ENCODE results near the gene NDOR1.

NDOR1 gene

DNA sequence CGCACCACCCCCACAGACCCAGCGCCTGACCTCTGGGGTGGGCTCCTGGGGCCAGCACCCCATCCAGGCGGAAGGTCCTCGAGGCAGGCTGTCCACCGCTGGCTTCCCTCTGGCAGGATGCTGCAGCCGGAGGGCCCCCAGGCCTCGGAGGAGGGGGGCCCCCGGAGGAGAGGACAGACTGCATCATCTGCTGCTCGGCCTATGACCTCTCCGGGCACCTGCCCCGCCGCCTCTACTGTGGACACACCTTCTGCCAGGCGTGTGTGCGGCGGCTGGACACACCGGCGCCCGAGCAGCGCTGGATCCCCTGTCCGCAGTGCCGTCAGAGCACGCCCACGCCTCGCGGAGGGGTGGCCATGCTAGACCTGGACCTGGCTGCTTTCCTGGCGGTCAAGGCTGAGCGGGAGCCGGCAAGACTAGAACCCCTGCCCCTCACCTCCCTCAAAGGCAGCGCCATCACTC lies 23.0 kb downstream of the NDOR1 start:
- TF ChIP-seq, protein P1, sequence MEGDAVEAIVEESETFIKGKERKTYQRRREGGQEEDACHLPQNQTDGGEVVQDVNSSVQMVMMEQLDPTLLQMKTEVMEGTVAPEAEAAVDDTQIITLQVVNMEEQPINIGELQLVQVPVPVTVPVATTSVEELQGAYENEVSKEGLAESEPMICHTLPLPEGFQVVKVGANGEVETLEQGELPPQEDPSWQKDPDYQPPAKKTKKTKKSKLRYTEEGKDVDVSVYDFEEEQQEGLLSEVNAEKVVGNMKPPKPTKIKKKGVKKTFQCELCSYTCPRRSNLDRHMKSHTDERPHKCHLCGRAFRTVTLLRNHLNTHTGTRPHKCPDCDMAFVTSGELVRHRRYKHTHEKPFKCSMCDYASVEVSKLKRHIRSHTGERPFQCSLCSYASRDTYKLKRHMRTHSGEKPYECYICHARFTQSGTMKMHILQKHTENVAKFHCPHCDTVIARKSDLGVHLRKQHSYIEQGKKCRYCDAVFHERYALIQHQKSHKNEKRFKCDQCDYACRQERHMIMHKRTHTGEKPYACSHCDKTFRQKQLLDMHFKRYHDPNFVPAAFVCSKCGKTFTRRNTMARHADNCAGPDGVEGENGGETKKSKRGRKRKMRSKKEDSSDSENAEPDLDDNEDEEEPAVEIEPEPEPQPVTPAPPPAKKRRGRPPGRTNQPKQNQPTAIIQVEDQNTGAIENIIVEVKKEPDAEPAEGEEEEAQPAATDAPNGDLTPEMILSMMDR (IDR thresholded peaks at IDR 0.05), result no peak

- TF ChIP-seq, protein P1 (IDR thresholded peaks at IDR 0.05), result no peak
These were observed 23.7 kb downstream of the NDOR1 start for GRCh38 chr9:137228968-137229896.

DNA sequence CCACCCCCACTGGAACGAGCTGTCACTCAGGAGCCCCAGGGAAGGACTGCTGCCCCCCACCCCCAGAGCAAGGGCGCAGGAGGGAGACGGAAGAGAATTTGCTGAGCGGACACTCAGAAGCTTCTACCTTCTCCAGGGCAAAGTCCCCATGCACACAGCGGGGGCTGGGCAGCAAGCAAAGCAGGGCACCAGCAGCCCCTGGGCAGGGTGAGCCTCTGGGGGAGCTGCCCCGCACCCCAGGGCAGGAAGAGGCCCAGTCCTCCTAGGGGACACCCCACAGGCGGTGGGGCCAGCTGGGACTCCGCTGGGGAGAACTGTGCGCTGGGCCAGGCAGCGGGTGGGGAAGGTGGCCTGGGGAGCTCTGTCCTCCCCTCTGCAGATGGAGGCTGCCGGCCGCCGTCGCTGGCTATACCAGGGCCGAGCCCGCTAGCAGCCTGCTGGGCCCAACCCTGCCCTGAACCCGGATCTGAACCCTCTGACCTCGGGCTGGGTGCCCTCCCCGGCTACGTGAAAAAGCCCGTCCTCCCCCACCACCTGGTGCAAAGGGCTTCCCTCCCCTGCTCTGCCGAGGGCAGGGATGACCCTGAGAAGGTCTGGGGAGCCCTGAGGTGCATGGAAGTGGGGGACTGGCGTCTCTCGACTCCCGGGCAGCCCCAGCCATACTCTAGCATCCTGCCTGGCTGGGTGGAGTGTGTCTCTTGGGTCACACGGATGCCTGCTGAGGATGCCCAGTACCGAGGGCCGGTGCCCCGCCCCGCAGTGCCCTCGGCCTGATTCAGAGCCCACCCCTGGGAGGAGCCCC lies 24.6 kb downstream of the NDOR1 start:
- TF ChIP-seq, protein P1 (IDR thresholded peaks at IDR 0.05), result no peak

- TF ChIP-seq, protein P1 (IDR thresholded peaks at IDR 0.05), result no peak
These were observed 25.3 kb downstream of the NDOR1 start, which contains the start of gene SLC34A3 for GRCh38 chr9:137230705-137231371. Gene SLC34A3 (plus strand): TSS chr9:137230901. CDS start chr9:137231703, 802 bp downstream.

DNA sequence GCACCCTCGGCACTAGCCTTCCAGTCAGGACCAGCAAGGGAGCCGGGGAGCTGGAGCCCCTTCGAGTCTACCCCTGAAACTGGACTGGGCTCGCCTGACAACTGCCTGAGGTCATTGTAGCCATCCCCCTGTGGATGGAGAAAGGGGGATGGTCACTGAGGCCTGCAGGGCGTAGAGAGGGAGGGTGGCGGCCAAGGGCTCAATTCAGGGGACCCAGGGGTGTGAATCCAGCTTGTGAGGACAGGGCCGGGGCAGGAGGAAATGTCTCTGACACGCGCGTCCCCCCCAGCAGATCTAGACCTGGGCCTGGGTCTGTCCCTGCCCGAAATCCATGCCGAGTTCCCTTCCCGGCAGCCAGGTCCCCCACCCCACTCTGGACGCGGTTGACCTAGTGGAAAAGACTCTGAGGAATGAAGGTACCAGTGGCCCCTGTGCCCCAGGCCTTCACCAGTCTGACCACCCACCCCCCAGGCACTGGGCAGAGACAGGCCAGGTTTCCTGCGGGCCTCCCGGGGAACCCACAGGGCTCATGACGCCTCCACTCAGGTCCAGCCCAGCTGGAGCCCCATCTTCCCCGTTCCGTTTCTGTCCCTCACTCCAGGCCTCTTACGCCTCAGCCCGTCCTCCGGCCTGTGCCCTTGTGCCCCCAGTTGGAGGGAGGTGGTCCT lies 26.0 kb downstream of the NDOR1 start:
- TF ChIP-seq, protein P1 (IDR thresholded peaks at IDR 0.05), result no peak

- TF ChIP-seq, protein P1 (IDR thresholded peaks at IDR 0.05), result no peak
These were observed 26.6 kb downstream of the NDOR1 start for GRCh38 chr9:137232101-137232500.

Data from LNCAP (cell line).